T follicular helper cell (primary cell): ENCODE measurements around the gene YJEFN3.

ENCODE experiments used
- DNase-seq: peaks from one replicate; pipeline ENCODE4 v3.0.0-alpha.2; 2020; ENCODE audit warnings: low read depth

YJEFN3 gene

DNA sequence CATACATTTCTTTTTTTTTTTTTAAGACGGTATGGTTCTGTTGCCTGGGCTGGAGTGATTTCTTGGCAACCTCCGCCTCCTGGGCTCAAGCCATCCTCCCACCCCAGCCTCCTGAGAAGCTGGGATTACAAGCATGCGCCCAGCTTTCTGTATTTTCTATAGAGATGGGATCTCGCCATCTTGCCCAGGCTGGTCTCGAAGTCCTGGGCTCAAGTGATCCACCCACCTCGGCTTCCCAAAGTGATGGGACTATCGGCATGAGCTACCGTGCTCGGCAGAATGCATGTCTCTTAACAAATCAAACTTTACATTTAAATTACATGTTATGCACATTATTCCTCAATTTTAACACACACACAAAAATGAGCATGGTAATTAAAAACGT lies 11.5 kb upstream of the YJEFN3 start:
- DNase-seq: no peak

- no peak for DNase-seq
Measured at GRCh38 chr19:19520989-19521388, 7.7 kb upstream of the YJEFN3 start.

DNA sequence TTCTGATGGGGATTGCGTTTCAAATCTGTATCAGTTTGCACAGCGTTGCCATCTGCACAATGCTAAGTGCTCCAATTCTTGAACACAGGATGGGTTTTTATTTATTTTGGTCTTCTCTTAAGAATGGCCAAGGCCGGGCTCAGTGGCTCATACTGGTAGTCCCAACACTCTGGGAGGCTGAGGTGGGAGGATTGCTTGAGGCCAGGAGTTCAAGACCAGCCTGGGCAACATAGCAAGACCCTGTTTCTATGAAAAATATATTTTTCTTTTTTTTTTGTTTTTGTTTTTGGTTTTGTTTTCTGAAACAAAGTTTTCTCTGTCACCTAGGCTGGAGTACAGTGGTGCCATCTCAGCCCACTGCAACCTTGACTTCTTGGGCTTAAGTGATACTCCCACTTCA lies 5.5 kb upstream of the YJEFN3 start:
- DNase-seq: no peak

DNA sequence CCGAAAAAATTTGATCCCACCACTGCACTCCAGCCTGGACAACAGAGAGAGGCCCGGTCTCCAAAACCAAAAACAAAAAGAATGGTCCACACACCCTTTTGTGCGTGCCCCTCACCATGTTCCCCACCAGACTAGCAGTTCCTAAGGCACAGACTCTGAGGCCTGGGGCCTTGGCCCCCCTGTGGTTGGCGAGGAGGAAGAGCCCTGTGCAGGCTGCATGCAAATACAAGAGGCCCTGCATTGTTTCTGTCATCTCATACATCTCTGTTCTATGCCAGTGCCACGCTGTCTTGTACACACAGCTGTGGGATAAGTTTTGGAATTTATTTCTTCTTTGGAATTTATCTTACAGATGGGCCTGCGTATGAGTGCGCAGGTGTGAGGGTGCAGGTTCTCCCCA lies 4.7 kb upstream of the YJEFN3 start:
- no peak for DNase-seq

- no peak for DNase-seq
Measured at GRCh38 chr19:19525611-19526380, 2.9 kb upstream of the YJEFN3 start.

DNA sequence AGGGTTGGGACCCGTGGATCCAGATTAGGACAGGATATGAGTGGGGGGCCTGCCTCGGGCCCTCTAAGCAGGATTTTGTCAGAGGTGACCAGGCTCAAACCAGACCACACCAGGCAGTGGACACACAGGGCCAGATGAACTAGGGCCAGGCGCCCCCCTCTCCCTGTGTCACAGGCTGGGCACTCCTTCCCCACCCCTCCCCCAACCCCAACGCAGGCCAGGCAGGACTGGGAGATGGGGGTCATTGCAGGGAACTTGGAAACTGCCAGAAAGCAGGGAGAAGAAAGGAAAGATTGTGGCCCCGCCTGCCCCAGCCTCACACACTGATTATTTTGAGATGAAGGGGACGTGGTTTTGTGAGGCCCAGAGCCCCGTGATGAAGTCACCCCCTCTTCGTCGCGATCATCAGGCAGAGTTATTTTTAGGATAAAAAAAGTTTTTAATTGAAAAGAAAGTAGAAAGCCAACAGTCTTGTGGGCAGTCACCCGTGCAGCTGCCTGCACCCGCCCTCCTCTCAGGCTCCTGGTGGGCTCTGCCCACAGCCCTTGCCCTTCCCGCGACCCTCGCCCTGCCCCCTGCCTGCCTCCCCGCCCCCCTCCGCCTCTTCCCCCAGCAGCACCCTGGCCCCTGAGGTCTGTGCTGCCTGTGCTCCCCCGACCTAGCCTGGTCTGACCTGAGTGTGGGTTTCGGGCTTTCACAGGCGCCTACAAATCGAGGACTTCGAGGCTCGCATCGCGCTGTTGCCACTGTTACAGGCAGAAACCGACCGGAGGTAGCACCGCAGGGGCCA lies 1.9 kb upstream of the YJEFN3 start:
- no peak for DNase-seq

DNA sequence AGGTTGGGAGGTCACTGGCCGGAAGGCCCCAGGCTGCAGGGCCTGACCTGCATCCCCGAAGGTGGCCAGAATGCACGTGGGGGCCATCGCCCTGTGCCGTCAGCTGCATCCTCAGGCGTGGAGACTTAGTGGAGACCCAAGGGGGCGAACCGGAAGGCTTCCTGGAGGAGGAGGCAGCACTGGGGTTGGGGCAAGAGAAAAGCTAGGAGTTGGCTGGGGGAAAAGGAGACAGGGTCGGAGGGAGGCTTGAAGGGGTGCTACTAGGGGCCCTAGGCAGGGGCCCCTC lies 1.4 kb upstream of the YJEFN3 start:
- DNase-seq: no peak

DNA sequence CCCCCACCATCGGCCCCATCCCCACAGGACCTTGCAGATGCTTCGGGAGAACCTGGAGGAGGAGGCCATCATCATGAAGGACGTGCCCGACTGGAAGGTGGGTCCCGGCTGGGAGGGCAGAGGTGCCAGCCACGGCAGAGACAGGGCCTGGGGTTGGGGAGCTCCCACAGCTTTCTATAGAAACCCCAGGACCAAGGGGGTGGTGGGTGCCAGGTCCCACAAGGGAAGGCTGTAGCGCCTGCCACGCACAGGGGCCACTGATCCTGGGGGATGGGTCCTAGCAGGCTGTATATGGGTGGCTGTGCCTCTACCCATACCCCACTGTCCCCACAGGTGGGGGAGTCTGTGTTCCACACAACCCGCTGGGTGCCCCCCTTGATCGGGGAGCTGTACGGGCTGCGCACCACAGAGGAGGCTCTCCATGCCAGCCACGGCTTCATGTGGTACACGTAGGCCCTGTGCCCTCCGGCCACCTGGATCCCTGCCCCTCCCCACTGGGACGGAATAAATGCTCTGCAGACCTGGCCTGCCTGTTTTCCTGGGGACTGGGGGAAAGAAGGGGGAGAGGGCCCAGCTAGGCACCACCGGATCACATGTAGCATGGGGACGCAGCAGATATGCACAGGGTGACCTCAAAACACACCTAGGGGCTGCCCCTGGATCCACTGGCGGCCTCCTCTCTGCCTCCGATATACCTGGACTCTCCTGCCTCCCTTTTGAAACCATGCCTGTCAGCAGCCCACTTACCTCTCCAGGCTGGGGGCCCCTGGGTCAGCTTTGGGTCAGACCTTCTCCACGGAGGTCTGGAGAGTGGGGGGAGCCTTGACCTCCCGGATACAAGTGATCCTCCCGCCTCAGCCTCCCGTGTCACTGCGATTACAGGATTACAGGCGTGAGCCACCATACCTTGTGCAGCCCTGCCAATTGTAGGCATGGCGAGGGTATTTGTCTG lies 761 bp upstream of the YJEFN3 start:
- no peak for DNase-seq

DNA sequence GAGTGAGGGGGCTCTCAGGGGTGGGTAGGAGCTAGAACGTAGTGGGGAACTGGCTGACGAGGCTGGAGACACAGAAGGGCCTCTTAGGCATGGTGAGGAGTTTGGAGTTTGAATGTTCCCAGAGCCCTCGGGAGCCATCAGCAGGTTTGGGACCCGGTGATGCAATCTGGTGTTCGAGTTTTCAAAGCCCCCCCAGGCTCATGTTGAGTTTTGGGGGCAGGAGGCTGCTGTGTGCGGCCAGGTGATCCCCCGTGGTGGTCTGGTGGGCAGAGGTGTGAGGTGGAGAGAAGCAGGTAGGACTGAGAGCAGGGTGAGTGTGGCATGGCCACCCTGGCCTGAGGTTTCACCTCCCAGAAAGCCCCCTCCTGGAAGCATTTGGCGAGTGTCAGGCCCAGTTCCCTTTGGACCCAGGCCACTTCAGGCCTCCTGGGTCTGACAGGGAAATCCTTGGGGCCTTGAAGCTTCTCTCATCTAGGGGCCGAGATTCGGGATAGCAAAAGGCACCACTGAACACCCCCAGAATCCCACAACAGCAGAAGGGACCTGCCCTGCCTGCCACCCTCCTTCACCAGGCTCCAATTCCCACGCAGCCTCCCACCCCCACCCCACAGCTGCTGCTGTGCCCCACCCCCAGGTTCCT lies 1.2 kb downstream of the YJEFN3 start:
- DNase-seq: no peak

DNA sequence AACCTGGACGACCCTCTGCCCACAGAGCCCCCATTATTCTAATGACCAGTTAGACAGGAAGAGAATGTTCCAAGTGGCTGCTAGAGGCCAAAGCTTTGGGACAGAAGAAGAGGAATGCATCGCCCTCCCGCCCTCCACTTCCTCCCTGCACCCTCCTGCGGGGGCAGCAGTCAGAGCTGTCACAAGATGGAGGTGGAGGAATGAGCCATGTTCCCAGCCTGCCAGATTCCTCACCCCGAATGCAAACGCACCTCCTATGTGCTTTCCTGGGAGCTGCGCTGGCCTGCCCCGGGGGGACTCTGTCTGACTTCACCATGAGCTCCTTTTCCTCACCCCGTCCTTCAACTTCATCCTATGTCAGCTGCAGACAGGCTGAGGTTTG lies 1.7 kb downstream of the YJEFN3 start:
- no peak for DNase-seq

DNA sequence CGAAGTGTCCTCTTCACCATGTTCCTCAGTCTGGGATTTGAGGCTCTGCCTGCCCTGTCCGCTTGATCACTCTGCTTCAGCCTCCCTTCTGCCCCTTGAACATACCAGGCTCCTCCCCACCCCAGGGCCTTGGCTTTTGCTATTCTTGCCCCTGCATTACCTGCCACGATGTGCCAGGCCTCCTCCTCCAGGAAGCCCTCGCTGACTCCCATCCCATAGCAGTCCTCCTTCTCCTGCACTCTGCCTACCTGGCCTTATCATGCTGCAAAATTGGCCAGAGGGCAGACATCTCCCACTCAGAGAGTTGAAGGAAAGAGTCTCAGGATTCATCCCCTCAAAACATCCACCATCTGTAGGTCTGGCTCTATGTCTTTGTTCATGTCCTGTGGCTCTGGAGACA lies 2.2 kb downstream of the YJEFN3 start:
- DNase-seq: no peak

DNA sequence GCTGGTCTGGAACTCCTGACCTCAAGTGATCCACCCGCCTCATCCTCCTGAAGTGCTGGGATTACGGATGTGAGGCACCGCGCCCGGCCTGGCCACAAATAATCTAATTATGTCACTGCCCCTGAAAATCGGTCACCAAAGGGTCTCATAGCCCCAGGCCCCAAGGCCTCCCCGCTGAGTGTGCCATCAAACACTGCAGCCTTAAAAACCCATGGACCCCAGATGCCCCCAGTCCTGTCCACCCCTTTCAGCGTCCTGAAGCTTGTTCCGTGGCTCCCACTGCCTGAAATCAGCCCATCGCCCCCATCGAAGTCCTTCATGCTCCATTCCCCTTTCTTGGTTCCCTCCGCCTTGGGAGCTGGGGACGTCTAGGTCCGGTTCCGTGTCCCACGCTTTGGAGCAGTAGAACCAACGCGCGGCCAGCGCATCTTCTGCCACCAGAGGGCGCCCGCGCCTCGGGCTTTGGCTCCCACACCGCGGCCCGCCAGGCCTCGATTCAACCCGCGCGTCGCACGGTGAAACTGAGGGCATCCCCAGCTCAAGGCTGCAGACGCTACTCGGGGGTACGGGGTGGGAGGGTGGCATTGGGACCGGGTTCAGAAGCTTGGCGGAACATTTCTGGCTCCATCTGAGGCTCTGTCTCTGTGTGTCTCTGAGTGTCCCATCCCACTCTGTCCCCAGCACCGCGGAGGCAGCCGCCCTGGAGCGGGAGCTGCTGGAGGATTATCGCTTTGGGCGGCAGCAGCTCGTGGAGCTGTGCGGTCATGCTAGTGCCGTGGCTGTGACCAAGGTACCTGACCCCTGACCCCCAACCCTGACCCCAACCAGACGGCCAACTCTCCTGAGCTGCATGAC lies 3.5 kb downstream of the YJEFN3 start:
- DNase-seq: peak; percentile 77

DNA sequence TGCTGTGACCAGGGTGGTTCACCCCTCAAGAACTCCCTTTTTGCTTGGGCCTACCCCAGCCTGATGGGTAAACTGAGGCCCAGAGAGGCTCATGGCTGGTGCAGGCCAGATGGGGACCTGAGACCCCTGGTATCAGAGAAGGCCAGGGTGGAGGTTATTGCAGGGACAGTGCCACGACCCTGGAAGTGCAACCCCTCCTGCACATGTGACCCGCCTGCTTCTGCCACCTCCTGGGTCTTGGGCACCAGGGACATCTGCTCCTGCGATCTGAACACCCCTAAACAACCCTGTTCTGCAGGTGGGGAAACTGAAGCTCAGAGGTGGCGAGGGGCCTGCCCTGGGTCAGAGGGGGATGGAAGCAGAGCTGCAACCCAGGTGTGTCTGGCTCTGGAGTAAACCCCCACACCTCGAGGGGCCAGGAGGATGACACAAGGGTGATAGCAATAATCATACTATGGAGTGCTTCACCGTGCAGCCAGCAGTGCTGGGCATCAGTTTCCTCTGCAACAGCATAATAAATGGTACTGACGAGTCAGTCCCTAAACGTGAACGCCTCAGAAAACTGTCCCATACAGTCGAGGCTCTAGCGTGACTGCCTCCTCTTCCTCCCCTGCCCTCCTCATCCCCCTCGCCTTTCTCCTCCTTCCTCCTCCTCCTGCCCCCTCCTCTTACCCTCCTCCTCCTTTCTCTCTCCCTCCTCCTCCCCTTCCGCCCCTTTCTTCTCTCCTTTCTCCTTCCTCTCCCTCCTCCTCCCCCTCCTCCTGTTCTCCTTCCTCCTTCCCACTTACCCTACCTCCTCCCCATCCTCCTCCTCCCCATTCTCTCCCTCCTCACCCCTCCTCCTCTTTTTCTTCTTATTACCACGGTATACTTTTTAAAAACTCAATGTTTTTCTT lies 4.3 kb downstream of the YJEFN3 start:
- DNase-seq: no peak

DNA sequence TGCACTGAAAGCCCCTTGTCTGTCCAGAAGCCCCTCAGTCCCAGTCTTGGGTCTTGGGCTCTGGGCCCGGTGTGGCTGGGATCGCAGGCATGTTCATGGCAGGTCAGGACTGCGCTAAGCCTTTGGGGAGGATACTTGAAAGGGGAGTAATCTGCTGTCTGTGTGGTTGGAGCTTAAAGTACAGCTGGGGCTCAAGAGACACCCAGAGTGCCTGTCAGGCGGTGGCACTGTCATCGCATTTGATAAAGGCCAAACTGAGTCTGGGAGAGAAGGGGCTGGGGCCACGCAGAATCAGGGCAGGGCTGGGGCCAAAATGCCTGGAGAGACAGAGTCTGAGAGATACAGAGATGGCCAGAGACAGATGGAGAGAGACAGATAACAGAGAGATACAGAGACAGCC lies 5.1 kb downstream of the YJEFN3 start:
- DNase-seq: no peak

- no peak for DNase-seq
Measured at GRCh38 chr19:19534556-19535265, 6.0 kb downstream of the YJEFN3 start.

GRCh38 chr19:19535311-19536191 lies 6.8 kb downstream of the YJEFN3 start:
- DNase-seq: no peak

- DNase-seq: no peak
Measured at GRCh38 chr19:19537075-19538048, 8.7 kb downstream of the YJEFN3 start.
